HepG2 (cell line): Measurements from ENCODE around the gene MMP28. TPM values are rescaled to one million over a fixed set of nuclear protein-coding genes. Genes with fewer than 3 reads are reported as not detected.

Experiments
- AGO1 ChIP-seq: fragments of 200-400 bp; formaldehyde crosslinking; IDR thresholded peaks from 2 replicates; pipeline ENCODE4 v1.6.1; 2017; ENCODE audit warnings: mild to moderate bottlenecking, low read depth, low read length, moderate library complexity; ENCODE audit not compliant: poor library complexity, severe bottlenecking
- ARNT2 ChIP-seq: sonication (generic); formaldehyde crosslinking; IDR thresholded peaks from 2 replicates; pipeline ENCODE4 v1.8.0; 2022; ENCODE audit warnings: mild to moderate bottlenecking, low read depth, missing genetic modification reagents, moderate library complexity
- CEBPZ ChIP-seq: IDR thresholded peaks from 2 replicates; pipeline ENCODE4 v1.6.1; 2012; ENCODE audit warnings: low read length, improper control_type of control experiment
- FOXP1 ChIP-seq, 2 experiments: fragments of 450-650 bp in 1 of 2; IDR thresholded peaks; 2 replicates each; pipeline ENCODE4 v1.6.1; 2017 to 2018; ENCODE audit warnings: antibody characterized with exemption in 1 of 2
- HCFC1 ChIP-seq: fragments of 150-350 bp; IDR thresholded peaks from 2 replicates; pipeline ENCODE4 v1.6.1; 2014; ENCODE audit warnings: low read depth, low read length
- ISL2 ChIP-seq: sonication (generic); formaldehyde crosslinking; IDR thresholded peaks from 2 replicates; pipeline ENCODE4 v1.5.0; 2020; ENCODE audit warnings: missing genetic modification reagents
- KDM1A ChIP-seq: IDR thresholded peaks from 2 replicates; pipeline ENCODE4 v1.6.1; 2016; ENCODE audit warnings: missing compliant biosample characterization
- MYC ChIP-seq: sonication (generic); formaldehyde crosslinking; IDR thresholded peaks from 2 replicates; pipeline ENCODE4 v1.9.0; 2021; ENCODE audit warnings: missing genetic modification reagents, borderline replicate concordance
- NFIB ChIP-seq: sonication (generic); formaldehyde crosslinking; IDR thresholded peaks from 2 replicates; pipeline ENCODE4 v1.9.0; 2021; ENCODE audit warnings: missing genetic modification reagents, mild to moderate bottlenecking, borderline replicate concordance
- NFKBIZ ChIP-seq: IDR thresholded peaks from 2 replicates; pipeline ENCODE4 v1.6.1; 2018; ENCODE audit warnings: missing genetic modification reagents, missing compliant biosample characterization
- NR2F6 ChIP-seq, 2 experiments: IDR thresholded peaks; 2 replicates each; pipeline ENCODE4 v1.6.1; 2016; ENCODE audit warnings: antibody characterized with exemption in 1 of 2, mild to moderate bottlenecking in 1 of 2
- PHB2 ChIP-seq: fragments of 450-650 bp; IDR thresholded peaks from 2 replicates; pipeline ENCODE4 v1.6.1; 2018; ENCODE audit not compliant: partially characterized antibody
- POLR2A ChIP-seq, 2 experiments: IDR thresholded peaks; 2 replicates each; pipeline ENCODE4 v1.6.1; 2011; ENCODE audit warnings: low read depth in 2 of 2, low read length in 2 of 2, mild to moderate bottlenecking in 1 of 2, moderate library complexity in 1 of 2; ENCODE audit not compliant: insufficient read depth in 1 of 2
- POLR2AphosphoS2 ChIP-seq: IDR thresholded peaks from 2 replicates; pipeline ENCODE4 v1.6.1; 2011; ENCODE audit warnings: low read depth, low read length, improper control_type of control experiment
- RFXANK ChIP-seq: IDR thresholded peaks from 2 replicates; pipeline ENCODE4 v1.6.1; 2016
- SMAD9 ChIP-seq: sonication (generic); formaldehyde crosslinking; IDR thresholded peaks from 2 replicates; pipeline ENCODE4 v1.5.1; 2020; ENCODE audit warnings: mild to moderate bottlenecking, missing genetic modification reagents
- SOX5 ChIP-seq: IDR thresholded peaks from 2 replicates; pipeline ENCODE4 v1.6.1; 2016; ENCODE audit warnings: borderline replicate concordance
- SOX6 ChIP-seq, 2 experiments: fragments of 450-650 bp in 1 of 2; sonication (generic) in 1 of 2; formaldehyde crosslinking in 1 of 2; IDR thresholded peaks; 2 replicates each; pipeline versions ENCODE4 v1.4.0 to v1.6.1; 2017 to 2020; ENCODE audit warnings: antibody characterized with exemption in 1 of 2, mild to moderate bottlenecking in 1 of 2, missing genetic modification reagents in 1 of 2
- TFDP1 ChIP-seq: IDR thresholded peaks from 2 replicates; pipeline ENCODE4 v1.6.1; 2016; ENCODE audit warnings: missing compliant biosample characterization, missing genetic modification reagents, borderline replicate concordance
- ZBTB21 ChIP-seq: sonication (generic); formaldehyde crosslinking; IDR thresholded peaks from 2 replicates; pipeline ENCODE4 v1.4.0; 2020; ENCODE audit warnings: missing genetic modification reagents
- ZNF432 ChIP-seq: sonication (generic); formaldehyde crosslinking; IDR thresholded peaks from 2 replicates; pipeline ENCODE4 v1.5.0; 2020; ENCODE audit warnings: missing genetic modification reagents, mild to moderate bottlenecking, borderline replicate concordance
- ZNF607 ChIP-seq: sonication (generic); formaldehyde crosslinking; IDR thresholded peaks from 2 replicates; pipeline ENCODE4 v1.5.1; 2020; ENCODE audit warnings: missing genetic modification reagents, mild to moderate bottlenecking, borderline replicate concordance
- ZNF761 ChIP-seq: sonication (generic); formaldehyde crosslinking; conservative IDR thresholded peaks from 2 replicates; pipeline ENCODE4 v1.4.0; 2020; ENCODE audit warnings: mild to moderate bottlenecking, missing genetic modification reagents
- ZNF775 ChIP-seq: sonication (generic); formaldehyde crosslinking; IDR thresholded peaks from 2 replicates; pipeline ENCODE4 v1.4.0; 2020; ENCODE audit warnings: missing genetic modification reagents, mild to moderate bottlenecking, moderate library complexity, borderline replicate concordance
- ZNF782 ChIP-seq: sonication (generic); formaldehyde crosslinking; IDR thresholded peaks from 2 replicates; pipeline ENCODE4 v1.4.0; 2020; ENCODE audit warnings: missing genetic modification reagents, mild to moderate bottlenecking, borderline replicate concordance
- polyA plus RNA-seq, 8 experiments: library from polyadenylated mRNA; depleted of rRNA in 3 of 8; stranded (reverse) in 7 of 8; unstranded in 1 of 8; fragments of >200 nt; fragmentation: Illumina TruSeq in 4 of 8; extraction: Trizol in 4 of 8; gene quantifications; 2 replicates each; pipeline versions ENCODE4 v1.2.1 to v1.2.3, GENCODE V29; 2011 to 2016; ENCODE audit warnings: low read depth in 4 of 8, missing spikeins in 1 of 8, mixed read lengths in 1 of 8; ENCODE audit not compliant: insufficient read depth in 1 of 8
- total RNA-seq, 5 experiments: library from RNA; depleted of rRNA; stranded (reverse); fragments of >200 nt; fragmentation: Illumina TruSeq; extraction: Trizol; gene quantifications; 2 replicates each; pipeline ENCODE4 v1.2.3, GENCODE V29; 2016; ENCODE audit warnings: low read depth in 1 of 5
- TF ChIP-seq, protein P1 (sequence below): sonication (generic); formaldehyde crosslinking; IDR thresholded peaks from 2 replicates; pipeline ENCODE4 v1.5.0; 2020; ENCODE audit warnings: missing genetic modification reagents

Gene MMP28
- total and polyA plus RNA-seq, 2 of the 13 experiments (the other 11 are each of a cell fraction or from before 2014, with no cell fraction given): not detected

- TF ChIP-seq, protein P1, sequence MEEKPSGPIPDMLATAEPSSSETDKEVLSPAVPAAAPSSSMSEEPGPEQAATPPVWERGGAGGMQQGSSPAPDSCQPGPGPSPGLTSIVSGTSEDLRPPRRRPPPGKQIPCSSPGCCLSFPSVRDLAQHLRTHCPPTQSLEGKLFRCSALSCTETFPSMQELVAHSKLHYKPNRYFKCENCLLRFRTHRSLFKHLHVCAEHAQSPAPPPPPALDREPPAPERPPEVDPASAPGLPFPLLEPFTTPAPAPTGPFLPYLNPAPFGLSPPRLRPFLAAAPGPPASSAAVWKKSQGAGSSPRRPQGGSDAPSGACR (CRISPR knock-in tag): 0 out of 2 replicates have a peak, but pooled peaks have one; percentile 88
- TF ChIP-seq ZBTB21 (no peak), KDM1A (no peak), AGO1 (no peak), NFIB (no peak), POLR2A (IDR thresholded peaks at IDR 0.05; ENCODE audit: insufficient read depth in 1 of 2, low read depth in 2 of 2, low read length in 2 of 2) (no peak), ARNT2 (peak; percentile 64; the same call in 1 of the 2 replicates), ZNF432 (CRISPR knock-in tag) (no peak), ISL2 (peak; percentile 31), ZNF775 (CRISPR knock-in tag) (no peak), ZNF761 (CRISPR knock-in tag) (peak; percentile 41; the same call in 1 of the 2 replicates), SOX5 (CRISPR knock-in tag) (no peak; the same call in 1 of the 2 replicates), HCFC1 (no peak), POLR2AphosphoS2 (no peak), SMAD9 (CRISPR knock-in tag) (no peak), RFXANK (CRISPR knock-in tag) (no peak), NFKBIZ (CRISPR knock-in tag) (no peak), FOXP1 (IDR thresholded peaks at IDR 0.05) (no peak), FOXP1 (CRISPR knock-in tag; IDR thresholded peaks at IDR 0.05) (no peak), PHB2 (no peak), ZNF782 (peak; percentile 93; the same call in 1 of the 2 replicates), MYC (peak; percentile 87; the same call in 1 of the 2 replicates), CEBPZ (no peak), TFDP1 (CRISPR knock-in tag) (peak; percentile 73; the same call in 1 of the 2 replicates), NR2F6 (IDR thresholded peaks at IDR 0.05) (no peak), NR2F6 (CRISPR knock-in tag; IDR thresholded peaks at IDR 0.05) (peak; percentile 35; the same call in 1 of the 2 replicates), ZNF607 (CRISPR knock-in tag) (peak; percentile 86), SOX6 (IDR thresholded peaks at IDR 0.05) (no peak), SOX6 (CRISPR knock-in tag; IDR thresholded peaks at IDR 0.05) (peak; percentile 65)
These were observed 31.1 kb downstream of the MMP28 start (continued) for GRCh38 chr17:35764123-35764991.
